Endodermal cell (in vitro differentiated cells): ENCODE measurements around the gene DGKH. TPM values are rescaled to one million over a fixed set of nuclear protein-coding genes. Genes with fewer than 3 reads are reported as not detected.

Experiments
- DNase-seq: peaks from one replicate; pipeline ENCODE4 v3.0.0-alpha.2; 2017
- H3K27ac ChIP-seq: 2 replicates; pipeline ENCODE4 v1.5.1; 2013; ENCODE audit warnings: mild to moderate bottlenecking, low read depth, low read length, moderate library complexity
- H3K27me3 ChIP-seq: 2 replicates; pipeline ENCODE4 v1.6.1; 2013; ENCODE audit warnings: mild to moderate bottlenecking, low read length, moderate library complexity; ENCODE audit not compliant: insufficient read depth, control insufficient read depth, poor library complexity, severe bottlenecking
- H3K36me3 ChIP-seq: 2 replicates; pipeline ENCODE4 v1.7.0; 2013; ENCODE audit warnings: mild to moderate bottlenecking, low read length, moderate library complexity; ENCODE audit not compliant: control insufficient read depth, insufficient read depth
- H3K4me1 ChIP-seq: one replicate; pipeline ENCODE4 v1.7.0; 2013; ENCODE audit warnings: low read length; ENCODE audit not compliant: control insufficient read depth, insufficient read depth
- H3K4me3 ChIP-seq: 2 replicates; pipeline ENCODE4 v1.5.1; 2013; ENCODE audit warnings: mild to moderate bottlenecking, low read length, moderate library complexity
- H3K9ac ChIP-seq: 2 replicates; pipeline ENCODE4 v1.6.1; 2013; ENCODE audit warnings: mild to moderate bottlenecking, low read length, moderate library complexity; ENCODE audit not compliant: poor library complexity, severe bottlenecking; ENCODE audit errors: extremely low read depth
- H3K9me3 ChIP-seq: 2 replicates; pipeline ENCODE4 v1.6.1; 2013; ENCODE audit warnings: mild to moderate bottlenecking, low read length, moderate library complexity; ENCODE audit not compliant: control insufficient read depth
- H3K27ac Mint-ChIP-seq: 2 replicates; pipeline ENCODE4 v1.8.0; 2020; ENCODE audit warnings: mixed read lengths
- H3K27me3 Mint-ChIP-seq: 2 replicates; pipeline ENCODE4 v1.8.0; 2021; ENCODE audit warnings: mild to moderate bottlenecking, mixed read lengths; ENCODE audit not compliant: insufficient read depth
- H3K36me3 Mint-ChIP-seq: 2 replicates; pipeline ENCODE4 v1.8.0; 2020; ENCODE audit warnings: low read depth, mixed read lengths
- H3K4me1 Mint-ChIP-seq: 2 replicates; pipeline ENCODE4 v1.8.0; 2020; ENCODE audit warnings: mixed read lengths
- H3K4me3 Mint-ChIP-seq: 2 replicates; pipeline ENCODE4 v1.8.0; 2020; ENCODE audit warnings: mild to moderate bottlenecking, moderate library complexity, mixed read lengths
- H3K9me3 Mint-ChIP-seq: 2 replicates; pipeline ENCODE4 v1.8.0; 2020; ENCODE audit warnings: mild to moderate bottlenecking, mixed read lengths
- WGBS, 2 experiments: methylation state at CpG; one replicate each; pipeline versions ENCODE4 v1.1.5 to v1.1.7; 2013; ENCODE audit warnings: missing lambda C conversion rate in 2 of 2, mixed read lengths in 1 of 2; ENCODE audit not compliant: insufficient coverage in 1 of 2, insufficient read length in 1 of 2; 5-methylcytosine and 5-hydroxymethylcytosine counted together
- long read RNA-seq, 4 experiments: library from polyadenylated mRNA in 2 of 4; library from RNA in 1 of 4; library from capped mRNA in 1 of 4; stranded (forward) in 3 of 4; unstranded in 1 of 4; transcript quantifications; one replicate each; pipeline ENCODE4 v2.0.0, GENCODE V29; 2020 to 2021; ENCODE audit warnings: inconsistent platforms in 1 of 4
- polyA plus RNA-seq, 2 experiments: library from polyadenylated mRNA; stranded (reverse); fragments of 50-300 nt; gene quantifications; one replicate each; pipeline ENCODE4 v1.2.3, GENCODE V29; 2013
- total RNA-seq, 2 donors: library from RNA; stranded (reverse); fragmentation: NEBNext Ultra II Directional in 1 of 2; extraction: Animal tissue kit (Norgen Biotek cat#: 25700) in 1 of 2; gene quantifications; 2 replicates in 1 of 2; 3 replicates in 1 of 2; pipeline ENCODE4 v1.2.1, GENCODE V29; 2021
- TF ChIP-seq, protein P1 (sequence below): fragments of 200-600 bp; sonication (generic); conservative IDR thresholded peaks from 2 replicates; pipeline ENCODE4 v1.5.0; 2021; ENCODE audit warnings: antibody characterized with exemption, mild to moderate bottlenecking

DGKH gene, protein sequence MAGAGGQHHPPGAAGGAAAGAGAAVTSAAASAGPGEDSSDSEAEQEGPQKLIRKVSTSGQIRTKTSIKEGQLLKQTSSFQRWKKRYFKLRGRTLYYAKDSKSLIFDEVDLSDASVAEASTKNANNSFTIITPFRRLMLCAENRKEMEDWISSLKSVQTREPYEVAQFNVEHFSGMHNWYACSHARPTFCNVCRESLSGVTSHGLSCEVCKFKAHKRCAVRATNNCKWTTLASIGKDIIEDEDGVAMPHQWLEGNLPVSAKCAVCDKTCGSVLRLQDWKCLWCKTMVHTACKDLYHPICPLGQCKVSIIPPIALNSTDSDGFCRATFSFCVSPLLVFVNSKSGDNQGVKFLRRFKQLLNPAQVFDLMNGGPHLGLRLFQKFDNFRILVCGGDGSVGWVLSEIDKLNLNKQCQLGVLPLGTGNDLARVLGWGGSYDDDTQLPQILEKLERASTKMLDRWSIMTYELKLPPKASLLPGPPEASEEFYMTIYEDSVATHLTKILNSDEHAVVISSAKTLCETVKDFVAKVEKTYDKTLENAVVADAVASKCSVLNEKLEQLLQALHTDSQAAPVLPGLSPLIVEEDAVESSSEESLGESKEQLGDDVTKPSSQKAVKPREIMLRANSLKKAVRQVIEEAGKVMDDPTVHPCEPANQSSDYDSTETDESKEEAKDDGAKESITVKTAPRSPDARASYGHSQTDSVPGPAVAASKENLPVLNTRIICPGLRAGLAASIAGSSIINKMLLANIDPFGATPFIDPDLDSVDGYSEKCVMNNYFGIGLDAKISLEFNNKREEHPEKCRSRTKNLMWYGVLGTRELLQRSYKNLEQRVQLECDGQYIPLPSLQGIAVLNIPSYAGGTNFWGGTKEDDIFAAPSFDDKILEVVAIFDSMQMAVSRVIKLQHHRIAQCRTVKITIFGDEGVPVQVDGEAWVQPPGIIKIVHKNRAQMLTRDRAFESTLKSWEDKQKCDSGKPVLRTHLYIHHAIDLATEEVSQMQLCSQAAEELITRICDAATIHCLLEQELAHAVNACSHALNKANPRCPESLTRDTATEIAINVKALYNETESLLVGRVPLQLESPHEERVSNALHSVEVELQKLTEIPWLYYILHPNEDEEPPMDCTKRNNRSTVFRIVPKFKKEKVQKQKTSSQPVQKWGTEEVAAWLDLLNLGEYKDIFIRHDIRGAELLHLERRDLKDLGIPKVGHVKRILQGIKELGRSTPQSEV
- total RNA-seq = 10 to 100 TPM in 1 of 2 donors, 1 to 10 TPM in 1; 7.1 to 11.5 TPM
- polyA plus RNA-seq (2013, experiment 1 of 2) = 3.2 TPM
- polyA plus RNA-seq (2013, experiment 2 of 2) = 4.0 TPM
- long read RNA-seq, experiment 1, partial matches to known transcripts = 0 of 4 reads
- long read RNA-seq, experiment 1, other reads (novel, unspliced or antisense) = 4 of 4 reads
- long read RNA-seq, experiment 2, partial matches to known transcripts = 0 of 10 reads
- long read RNA-seq, experiment 2, other reads (novel, unspliced or antisense) = 10 of 10 reads
- long read RNA-seq, experiment 3 = 0 reads
- long read RNA-seq, experiment 4 = 0 reads

DNA sequence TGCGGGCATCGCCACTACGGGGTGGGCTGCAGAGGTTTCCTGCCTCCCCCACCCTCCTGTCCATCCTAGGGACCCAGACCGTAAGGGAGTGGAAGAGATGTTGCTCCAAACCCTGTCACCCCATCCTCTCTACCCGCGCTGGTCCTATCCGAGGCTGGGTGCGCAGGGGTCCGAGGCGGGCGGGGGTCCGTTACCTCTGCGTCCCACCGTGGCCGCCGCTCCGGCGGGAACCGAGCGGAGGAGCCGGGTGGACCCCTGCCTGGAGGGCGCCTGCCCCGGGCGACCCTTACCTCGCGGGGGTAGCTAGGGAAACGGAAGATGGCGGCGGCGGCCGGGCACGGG is at the start of gene DGKH:
DGKH (plus strand) TSS at position 307 of the 342 bp plus-strand sequence. CDS start 126 bp downstream, outside the sequence.
- Mint-ChIP-seq H3K27me3 (peaks cover 59% of the 10 kb centered on the region), H3K27ac (peak within 1 kb of the TSS; percentile 13), H3K4me3 (peak within 1 kb of the TSS; percentile 63), H3K4me1 (peaks cover 4% of the 10 kb centered on the region), H3K9me3 (no peaks in the 10 kb centered on the region), H3K36me3 (no peaks in the 10 kb centered on the region)
- H3K27me3 ChIP-seq = peaks cover 29% of the 10 kb centered on the region
- peak within 1 kb of the TSS; percentile 4 for H3K9ac ChIP-seq
- H3K36me3 ChIP-seq = no peaks in the 10 kb centered on the region
- 0% methylated on average over 1 to 32 of the region's 32 CpGs for whole genome bisulfite sequencing, 2 experiments
- peak within 1 kb of the TSS; percentile 85 for H3K4me3 ChIP-seq
- peak within 1 kb of the TSS; percentile 44 for H3K27ac ChIP-seq
- no peak for DNase-seq
- TF ChIP-seq, protein P1, sequence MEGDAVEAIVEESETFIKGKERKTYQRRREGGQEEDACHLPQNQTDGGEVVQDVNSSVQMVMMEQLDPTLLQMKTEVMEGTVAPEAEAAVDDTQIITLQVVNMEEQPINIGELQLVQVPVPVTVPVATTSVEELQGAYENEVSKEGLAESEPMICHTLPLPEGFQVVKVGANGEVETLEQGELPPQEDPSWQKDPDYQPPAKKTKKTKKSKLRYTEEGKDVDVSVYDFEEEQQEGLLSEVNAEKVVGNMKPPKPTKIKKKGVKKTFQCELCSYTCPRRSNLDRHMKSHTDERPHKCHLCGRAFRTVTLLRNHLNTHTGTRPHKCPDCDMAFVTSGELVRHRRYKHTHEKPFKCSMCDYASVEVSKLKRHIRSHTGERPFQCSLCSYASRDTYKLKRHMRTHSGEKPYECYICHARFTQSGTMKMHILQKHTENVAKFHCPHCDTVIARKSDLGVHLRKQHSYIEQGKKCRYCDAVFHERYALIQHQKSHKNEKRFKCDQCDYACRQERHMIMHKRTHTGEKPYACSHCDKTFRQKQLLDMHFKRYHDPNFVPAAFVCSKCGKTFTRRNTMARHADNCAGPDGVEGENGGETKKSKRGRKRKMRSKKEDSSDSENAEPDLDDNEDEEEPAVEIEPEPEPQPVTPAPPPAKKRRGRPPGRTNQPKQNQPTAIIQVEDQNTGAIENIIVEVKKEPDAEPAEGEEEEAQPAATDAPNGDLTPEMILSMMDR = no peak
- H3K4me1 ChIP-seq = no peaks in the 10 kb centered on the region
- H3K9me3 ChIP-seq = no peaks in the 10 kb centered on the region

DNA sequence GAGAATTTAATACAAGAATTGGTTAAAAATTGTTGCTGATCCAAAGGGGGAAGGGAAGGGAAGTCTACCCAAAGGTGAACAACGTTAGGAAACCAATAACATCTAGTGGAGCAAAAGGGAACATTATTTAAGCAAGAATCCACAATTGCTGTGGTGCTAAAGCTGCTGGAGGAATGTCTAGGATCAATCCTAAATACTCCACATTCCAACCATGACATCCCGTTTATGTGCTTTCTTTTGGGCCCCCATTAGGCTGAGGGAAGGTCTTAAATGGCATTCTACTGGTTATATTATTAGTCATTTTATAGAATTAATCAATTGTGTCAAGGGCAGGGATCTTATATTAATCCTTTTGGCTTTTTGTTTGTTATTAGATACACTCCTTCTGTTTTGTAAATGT is 47.6 kb upstream of the DGKH start:
- H3K36me3 Mint-ChIP-seq = no peaks in the 10 kb centered on the region
- H3K4me3 Mint-ChIP-seq = no peak overlapping the region
- peaks cover 9% of the 10 kb centered on the region for H3K4me1 Mint-ChIP-seq
- H3K27ac Mint-ChIP-seq = peak overlapping the region; percentile 38
- Histone ChIP-seq H3K36me3 (no peaks in the 10 kb centered on the region), H3K4me1 (no peaks in the 10 kb centered on the region), H3K27ac (no peak overlapping the region), H3K9ac (no peak overlapping the region), H3K4me3 (no peak overlapping the region), H3K9me3 (no peaks in the 10 kb centered on the region), H3K27me3 (no peaks in the 10 kb centered on the region)
- H3K9me3 Mint-ChIP-seq = no peaks in the 10 kb centered on the region
- DNase-seq = no peak
- no peaks in the 10 kb centered on the region for H3K27me3 Mint-ChIP-seq
- 64% methylated on average over 2 of the region's 2 CpGs; no CpG with 5 or more reads in 1 of the 2 experiments for WGBS, 2 experiments
- TF ChIP-seq, protein P1 = no peak

DNA sequence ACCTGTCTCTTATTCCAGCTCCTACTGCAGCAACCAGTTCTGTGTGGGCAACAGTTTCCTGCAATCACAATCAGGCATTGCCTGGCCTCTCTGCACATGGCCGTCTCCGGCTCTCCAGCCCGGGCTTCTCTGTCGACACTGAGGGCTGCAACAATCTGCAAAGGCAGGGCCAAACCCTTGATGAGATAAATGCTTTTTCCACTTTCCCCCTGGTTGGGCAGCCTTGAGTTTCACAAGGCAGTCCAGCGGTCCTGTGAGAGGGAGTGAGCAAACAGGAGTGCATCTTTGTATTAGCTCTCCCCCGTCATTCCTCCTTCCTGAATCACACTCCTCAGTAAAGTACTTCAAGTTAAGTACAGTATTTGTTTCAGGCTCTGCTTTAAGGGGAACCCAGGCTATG is 46.9 kb upstream of the DGKH start:
- H3K4me3 ChIP-seq = no peak overlapping the region
- H3K27ac ChIP-seq = no peak overlapping the region
- H3K27me3 ChIP-seq = no peaks in the 10 kb centered on the region
- no peaks in the 10 kb centered on the region for H3K4me1 ChIP-seq
- no peaks in the 10 kb centered on the region for H3K36me3 ChIP-seq
- peak; percentile 63 for DNase-seq
- WGBS, 2 experiments = 58 to 70% methylated on average over 4 to 6 of the region's 6 CpGs
- peaks cover 9% of the 10 kb centered on the region for H3K4me1 Mint-ChIP-seq
- no peaks in the 10 kb centered on the region for H3K9me3 Mint-ChIP-seq
- no peaks in the 10 kb centered on the region for H3K27me3 Mint-ChIP-seq
- no peak overlapping the region for H3K4me3 Mint-ChIP-seq
- H3K27ac Mint-ChIP-seq = no peak overlapping the region
- H3K36me3 Mint-ChIP-seq = no peaks in the 10 kb centered on the region
- no peaks in the 10 kb centered on the region for H3K9me3 ChIP-seq
- TF ChIP-seq, protein P1 = no peak
- H3K9ac ChIP-seq = no peak overlapping the region
